ENCODE data around the gene NFIX.
"Not testable (repeated sequence)": the region's sequence is repeated elsewhere in the genome, so short reads cannot be mapped to it uniquely, and the experiment has no call there.

NFIX gene

GRCh38 chr19:12959481-12959880, 35.8 kb upstream of the NFIX start:
- no peak for DNase-seq (ENCODE audit: low read depth)

GRCh38 chr19:12965017-12965811, 30.1 kb upstream of the NFIX start:
- peak; percentile 85 for DNase-seq (ENCODE audit: low read depth)

GRCh38 chr19:12965812-12966135, 29.5 kb upstream of the NFIX start:
- DNase-seq (ENCODE audit: low read depth) = no peak

GRCh38 chr19:12967907-12968306, 27.4 kb upstream of the NFIX start:
- no peak for DNase-seq (ENCODE audit: low read depth)

GRCh38 chr19:12969292-12969988, 25.8 kb upstream of the NFIX start, which contains the start of gene DAND5:
Gene DAND5, plus strand, starts transcription at chr19:12969576. Its CDS starts 85 bp downstream, at chr19:12969661.
- no peak for DNase-seq (ENCODE audit: low read depth)

GRCh38 chr19:12970070-12970820, 25.0 kb upstream of the NFIX start:
- DNase-seq (ENCODE audit: low read depth) = no peak

GRCh38 chr19:12973236-12973635, 22.0 kb upstream of the NFIX start:
- no peak for DNase-seq (ENCODE audit: low read depth)

GRCh38 chr19:12974301-12975220, 20.7 kb upstream of the NFIX start:
- no peak for DNase-seq (ENCODE audit: low read depth)

GRCh38 chr19:12975221-12975741, 20.0 kb upstream of the NFIX start:
- DNase-seq (ENCODE audit: low read depth) = no peak

- not testable (repeated sequence) for DNase-seq (ENCODE audit: low read depth)
Measured at GRCh38 chr19:12976109-12976508, 19.2 kb upstream of the NFIX start.

GRCh38 chr19:12979974-12980373, 15.3 kb upstream of the NFIX start:
- DNase-seq (ENCODE audit: low read depth) = no peak

- DNase-seq (ENCODE audit: low read depth) = no peak
Measured at GRCh38 chr19:12982648-12983047, 12.6 kb upstream of the NFIX start.

GRCh38 chr19:12983091-12983490, 12.2 kb upstream of the NFIX start:
- DNase-seq (ENCODE audit: low read depth) = no peak

GRCh38 chr19:12983542-12984142, 11.6 kb upstream of the NFIX start:
- peak; percentile 84 for DNase-seq (ENCODE audit: low read depth)

- DNase-seq (ENCODE audit: low read depth) = no peak
Measured at GRCh38 chr19:12984143-12984627, 11.1 kb upstream of the NFIX start.

GRCh38 chr19:12984683-12985048, 10.6 kb upstream of the NFIX start:
- DNase-seq (ENCODE audit: low read depth) = no peak

- DNase-seq (ENCODE audit: low read depth) = no peak
Measured at GRCh38 chr19:12985049-12985776, 10.1 kb upstream of the NFIX start.

- no peak for DNase-seq (ENCODE audit: low read depth)
Measured at GRCh38 chr19:12986726-12987125, 8.5 kb upstream of the NFIX start.

GRCh38 chr19:12987190-12987589, 8.1 kb upstream of the NFIX start:
- DNase-seq (ENCODE audit: low read depth) = no peak

GRCh38 chr19:12987781-12988180, 7.5 kb upstream of the NFIX start:
- no peak for DNase-seq (ENCODE audit: low read depth)

Measured in activated T-cell treated with anti-CD3 and anti-CD28 coated beads for 48 hours (primary cell).